ENCODE measurements around the gene CCNG2. TPM values are rescaled to one million over a fixed set of nuclear protein-coding genes. Genes with fewer than 3 reads are reported as not detected.

The CCNG2 gene
- total RNA-seq, 1 donor from 2014 or later = 48.1 TPM

- H3K4me3 Mint-ChIP-seq (ENCODE audit: unreplicated experiment) = no peak overlapping the region
- no peak overlapping the region for H3K27ac Mint-ChIP-seq (ENCODE audit: unreplicated experiment)
- no peaks in the 10 kb centered on the region for H3K27me3 Mint-ChIP-seq (ENCODE audit: low read depth)
- no peaks in the 10 kb centered on the region for H3K9me3 Mint-ChIP-seq (ENCODE audit: low read depth)
- DNase-seq (ENCODE audit: low spot score) = no peak
- peaks cover 60% of the 10 kb centered on the region for H3K4me1 Mint-ChIP-seq (ENCODE audit: low read depth)
- peaks cover 48% of the 10 kb centered on the region for H3K36me3 Mint-ChIP-seq (ENCODE audit: low read depth)
- no peak for TF ChIP-seq CTCF (IDR thresholded peaks at IDR 0.05)
These were observed 10.9 kb downstream of the CCNG2 start for GRCh38 chr4:77167866-77168265.

- H3K4me1 Mint-ChIP-seq (ENCODE audit: low read depth) = peaks cover 63% of the 10 kb centered on the region
- no peak for DNase-seq (ENCODE audit: low spot score)
These were observed 12.5 kb downstream of the CCNG2 start for GRCh38 chr4:77169481-77169880.

GRCh38 chr4:77170926-77171325 is 13.9 kb downstream of the CCNG2 start:
- Mint-ChIP-seq H3K4me3 (ENCODE audit: unreplicated experiment) (no peak overlapping the region), H3K27ac (ENCODE audit: unreplicated experiment) (peak overlapping the region; percentile 25), H3K9me3 (ENCODE audit: low read depth) (no peaks in the 10 kb centered on the region), H3K36me3 (ENCODE audit: low read depth) (peaks cover 27% of the 10 kb centered on the region), H3K4me1 (ENCODE audit: low read depth) (peaks cover 58% of the 10 kb centered on the region), H3K27me3 (ENCODE audit: low read depth) (no peaks in the 10 kb centered on the region)
- DNase-seq (ENCODE audit: low spot score) = no peak
- TF ChIP-seq CTCF (IDR thresholded peaks at IDR 0.05) = no peak

More at GRCh38 chr4:77169481-77169880, 12.5 kb downstream of the CCNG2 start:
- no peaks in the 10 kb centered on the region for H3K27me3 Mint-ChIP-seq (ENCODE audit: low read depth)
- H3K27ac Mint-ChIP-seq (ENCODE audit: unreplicated experiment) = no peak overlapping the region
- no peaks in the 10 kb centered on the region for H3K9me3 Mint-ChIP-seq (ENCODE audit: low read depth)
- peaks cover 35% of the 10 kb centered on the region for H3K36me3 Mint-ChIP-seq (ENCODE audit: low read depth)
- no peak for TF ChIP-seq CTCF (IDR thresholded peaks at IDR 0.05)
- no peak overlapping the region for H3K4me3 Mint-ChIP-seq (ENCODE audit: unreplicated experiment)

- Mint-ChIP-seq H3K4me3 (ENCODE audit: unreplicated experiment) (no peak overlapping the region), H3K27ac (ENCODE audit: unreplicated experiment) (peak overlapping the region; percentile 78), H3K27me3 (ENCODE audit: low read depth) (peaks cover 3% of the 10 kb centered on the region), H3K36me3 (ENCODE audit: low read depth) (peaks cover 24% of the 10 kb centered on the region), H3K4me1 (ENCODE audit: low read depth) (peaks cover 58% of the 10 kb centered on the region), H3K9me3 (ENCODE audit: low read depth) (no peaks in the 10 kb centered on the region)
- no peak for TF ChIP-seq CTCF (IDR thresholded peaks at IDR 0.05)
- DNase-seq (ENCODE audit: low spot score) = no peak
These were observed 15.3 kb downstream of the CCNG2 start for GRCh38 chr4:77172336-77172735.

GRCh38 chr4:77174426-77174825 is 17.4 kb downstream of the CCNG2 start:
- no peak overlapping the region for H3K27ac Mint-ChIP-seq (ENCODE audit: unreplicated experiment)
- no peak for DNase-seq (ENCODE audit: low spot score)
- H3K9me3 Mint-ChIP-seq (ENCODE audit: low read depth) = no peaks in the 10 kb centered on the region
- H3K27me3 Mint-ChIP-seq (ENCODE audit: low read depth) = peaks cover 3% of the 10 kb centered on the region
- TF ChIP-seq CTCF (IDR thresholded peaks at IDR 0.05) = peak; percentile 24
- no peak overlapping the region for H3K4me3 Mint-ChIP-seq (ENCODE audit: unreplicated experiment)
- H3K36me3 Mint-ChIP-seq (ENCODE audit: low read depth) = peaks cover 14% of the 10 kb centered on the region
- peaks cover 43% of the 10 kb centered on the region for H3K4me1 Mint-ChIP-seq (ENCODE audit: low read depth)

All from chondrocyte (in vitro differentiated cells).